Kidney (tissue), 14 donors: Measurements from ENCODE around the gene COL8A1. TPM values are rescaled to one million over a fixed set of nuclear protein-coding genes. Genes with fewer than 3 reads are reported as not detected.

Source experiments
- DNase-seq, 5 donors: peaks; one replicate each; pipeline ENCODE4 v3.0.0-alpha.2; 2013 to 2020
- FAIRE-seq: peaks from 2 replicates; lab custom pipeline; 2012; peaks lifted over from hg19 to GRCh38; lab: Jason Lieb, UNC
- H3K27ac ChIP-seq, 2 donors: one replicate each; pipeline ENCODE4 v1.7.0; 2013; ENCODE audit warnings: low read depth in 2 of 2, low read length in 2 of 2, inconsistent platforms in 1 of 2
- H3K27me3 ChIP-seq: one replicate; pipeline ENCODE4 v1.7.1; 2013; ENCODE audit warnings: low read length, inconsistent platforms; ENCODE audit not compliant: control insufficient read depth, insufficient read depth
- H3K36me3 ChIP-seq, 3 donors: one replicate each; pipeline versions ENCODE4 v1.7.0 to v1.7.1; 2013; ENCODE audit warnings: low read length in 3 of 3, control low read depth in 1 of 3, inconsistent platforms in 1 of 3; ENCODE audit not compliant: insufficient read depth in 3 of 3, control insufficient read depth in 2 of 3
- H3K4me1 ChIP-seq, 3 donors: one replicate each; pipeline versions ENCODE4 v1.7.0 to v1.7.1; 2013; ENCODE audit warnings: low read length in 3 of 3, inconsistent platforms in 1 of 3, low read depth in 1 of 3; ENCODE audit not compliant: control insufficient read depth in 2 of 3, insufficient read depth in 2 of 3
- H3K4me3 ChIP-seq, 3 donors: one replicate each; pipeline versions ENCODE4 v1.7.0 to v1.8.1; 2013; ENCODE audit warnings: low read length in 3 of 3, control low read depth in 1 of 3, inconsistent platforms in 1 of 3
- H3K9ac ChIP-seq, 3 donors: one replicate each; pipeline versions ENCODE4 v1.7.0 to v1.7.1; 2013; ENCODE audit warnings: low read length in 3 of 3, control low read depth in 1 of 3, inconsistent platforms in 1 of 3
- H3K9me3 ChIP-seq, 3 donors: one replicate each; pipeline versions ENCODE4 v1.7.0 to v1.7.1; 2013; ENCODE audit warnings: low read length in 3 of 3, control low read depth in 1 of 3, inconsistent platforms in 1 of 3; ENCODE audit not compliant: control insufficient read depth in 2 of 3, insufficient read depth in 1 of 3
- CTCF ChIP-seq: IDR thresholded peaks from 3 replicates; pipeline ENCODE4 v1.5.1; 2012; ENCODE audit warnings: mild to moderate bottlenecking, moderate library complexity, borderline replicate concordance; ENCODE audit not compliant: insufficient read depth; ENCODE audit errors: extremely low read depth
- intact Hi-C: fragments of 100-400 bp; cut with DNase I; formaldehyde crosslinking; loops from one replicate; pipeline ENCODE4 v1.11.1; 2022
- polyA plus RNA-seq: library from polyadenylated mRNA; stranded (reverse); fragments of 350-450 nt; fragmentation: Illumina TruSeq; extraction: RNeasy Lipid Tissue Mini Kit (QIAGEN cat#74804); gene quantifications from one replicate; pipeline ENCODE4 v1.2.3, GENCODE V29; 2014; ENCODE audit warnings: low read depth, low replicate concordance; ENCODE audit not compliant: insufficient read depth
- total RNA-seq: library from RNA; stranded (reverse); fragmentation: NEBNext Ultra II Directional; extraction: Animal tissue kit (Norgen Biotek cat#: 25700); gene quantifications from one replicate; pipeline ENCODE4 v1.2.1, GENCODE V29; 2021
- donor health status: control.
- donor health status: control.
- donor health status: control.
- donor health status: control.
- donor health status: control.
- donor health status: DM: yes; HTN: yes; CAD: no.
- donor health status: Normal renal cell carcinoma (clear cell type).

Gene COL8A1
- total and polyA plus RNA-seq, 2 donors from 2014 or later, result 3.6 to 24.2 TPM

GRCh38 chr3:99765042-99765942 lies 126.9 kb downstream of the COL8A1 start:
- H3K27me3 ChIP-seq, result no peaks in the 10 kb centered on the region
- no peaks in the 10 kb centered on the region for H3K36me3 ChIP-seq
- DNase-seq (no peak), FAIRE-seq (no peak)
- no peak overlapping the region for H3K9ac ChIP-seq
- no peak for TF ChIP-seq CTCF
- no peaks in the 10 kb centered on the region for H3K4me1 ChIP-seq
- H3K27ac ChIP-seq, result no peak overlapping the region
- H3K9me3 ChIP-seq, result no peaks in the 10 kb centered on the region
- H3K4me3 ChIP-seq, result no peak overlapping the region
- intact Hi-C loops, result no loop called here

GRCh38 chr3:99767291-99767690 lies 128.9 kb downstream of the COL8A1 start:
- intact Hi-C loops, result no loop called here

GRCh38 chr3:99768126-99768525 lies 129.7 kb downstream of the COL8A1 start:
- Histone ChIP-seq H3K4me3 (no peak overlapping the region), H3K9me3 (no peaks in the 10 kb centered on the region), H3K9ac (no peak overlapping the region), H3K27ac (no peak overlapping the region), H3K4me1 (no peaks in the 10 kb centered on the region), H3K27me3 (no peaks in the 10 kb centered on the region), H3K36me3 (no peaks in the 10 kb centered on the region)
- no peak for TF ChIP-seq CTCF
- intact Hi-C loops, result no loop called here
- no peak for FAIRE-seq
- no peak for DNase-seq

More at GRCh38 chr3:99767291-99767690, 128.9 kb downstream of the COL8A1 start:
- Histone ChIP-seq H3K4me1 (no peaks in the 10 kb centered on the region), H3K27ac (no peak overlapping the region), H3K4me3 (no peak overlapping the region), H3K9ac (no peak overlapping the region), H3K27me3 (no peaks in the 10 kb centered on the region), H3K9me3 (no peaks in the 10 kb centered on the region), H3K36me3 (no peaks in the 10 kb centered on the region)
- TF ChIP-seq CTCF, result no peak
- FAIRE-seq, result no peak
- DNase-seq, result no peak
